HepG2 (cell line): Measurements from ENCODE around the gene RIMKLB. TPM values are rescaled to one million over a fixed set of nuclear protein-coding genes. Genes with fewer than 3 reads are reported as not detected.
"Not testable (repeated sequence)": the region's sequence is repeated elsewhere in the genome, so short reads cannot be mapped to it uniquely, and the experiment has no call there.

ENCODE experiments used
- ATAC-seq: fragments of 200-7000 bp; cut with Tn5 transposase; 3 replicates; pipeline ENCODE4 v1.9.1; 2020; ENCODE audit warnings: mild to moderate bottlenecking, moderate library complexity
- BruUV-seq: library from RNA; stranded (reverse); fragments of 400-500 nt; replicated peaks from 2 replicates; lab custom pipeline; 2021; lab: Mats Ljungman, UMichigan
- CTCF ChIA-PET: fragments of 300-600 bp; formaldehyde crosslinking; extraction: SDS; loops from one replicate; lab custom pipeline; 2021; ENCODE audit warnings: low total read pairs, inconsistent platforms, low intra/inter-chr PET ratio; lab: Yijun Ruan, JAX
- POLR2A ChIA-PET: fragments of 350-600 bp; sonication (Branson Sonifier 250); formaldehyde crosslinking; loops from one replicate; lab custom pipeline; 2020; ENCODE audit warnings: antibody characterized with exemption, inconsistent platforms; lab: Yijun Ruan, JAX
- DNase-seq: peaks from one replicate; pipeline ENCODE4 v3.0.0-alpha.2; 2015; ENCODE audit warnings: low spot score
- FAIRE-seq: peaks from 3 replicates; lab custom pipeline; 2011; peaks lifted over from hg19 to GRCh38; lab: Jason Lieb, UNC
- H2AFZ ChIP-seq: one replicate; pipeline ENCODE4 v1.6.1; 2011; ENCODE audit warnings: low read length, inconsistent platforms
- H3K27ac ChIP-seq: fragments of 300-600 bp; 3 replicates; pipeline ENCODE4 v1.8.0; 2011; ENCODE audit warnings: mixed run types, mild to moderate bottlenecking, mixed read lengths, low read length, inconsistent platforms; ENCODE audit not compliant: insufficient read depth; ENCODE audit errors: extremely low read length
- H3K27me3 ChIP-seq, 2 experiments: fragments of 200-600 bp in 1 of 2; 2 replicates in 1 of 2; 3 replicates in 1 of 2; pipeline versions ENCODE4 v1.6.0 to v1.8.0; 2011; ENCODE audit warnings: low read length in 2 of 2, mild to moderate bottlenecking in 2 of 2, moderate library complexity in 2 of 2, inconsistent platforms in 1 of 2; ENCODE audit not compliant: insufficient read depth in 2 of 2, control insufficient read depth in 1 of 2
- H3K36me3 ChIP-seq, 2 experiments: fragments of 200-600 bp in 1 of 2; replicated peaks in 1 of 2; 2 replicates in 1 of 2; 3 replicates in 1 of 2; pipeline versions ENCODE4 v1.5.1 to v1.8.0; 2011; ENCODE audit warnings: low read length in 2 of 2, inconsistent platforms in 1 of 2; ENCODE audit not compliant: insufficient read depth in 2 of 2, control insufficient read depth in 1 of 2
- H3K4me1 ChIP-seq: 2 replicates; pipeline ENCODE4 v1.5.1; 2012; ENCODE audit warnings: low read length, inconsistent platforms; ENCODE audit not compliant: insufficient read depth
- H3K4me2 ChIP-seq: 2 replicates; pipeline ENCODE4 v1.6.0; 2011; ENCODE audit warnings: low read depth, low read length, inconsistent platforms
- H3K4me3 ChIP-seq, 3 experiments: fragments of 200-600 bp in 1 of 3; sonication (generic), shearing (Covaris generic) in 1 of 3; replicated peaks in 1 of 3; 2 replicates each; pipeline ENCODE4 v1.5.1; 2011 to 2016; ENCODE audit warnings: low read length in 3 of 3, inconsistent platforms in 2 of 3, low read depth in 2 of 3, mild to moderate bottlenecking in 2 of 3, control low read depth in 1 of 3, mixed read lengths in 1 of 3; ENCODE audit not compliant: insufficient read depth in 1 of 3
- H3K79me2 ChIP-seq: one replicate; pipeline ENCODE4 v1.6.1; 2011; ENCODE audit warnings: low read length, inconsistent platforms; ENCODE audit not compliant: insufficient read depth
- H3K9ac ChIP-seq: 2 replicates; pipeline ENCODE4 v1.6.0; 2011; ENCODE audit warnings: mild to moderate bottlenecking, low read depth, low read length, inconsistent platforms; ENCODE audit not compliant: insufficient read depth
- H3K9me3 ChIP-seq: 2 replicates; pipeline ENCODE4 v1.5.1; 2012; ENCODE audit warnings: mild to moderate bottlenecking, low read length
- H4K20me1 ChIP-seq: 2 replicates; pipeline ENCODE4 v1.6.0; 2011; ENCODE audit warnings: inconsistent platforms, mild to moderate bottlenecking, low read length, moderate library complexity; ENCODE audit not compliant: insufficient read depth
- DNMT1 ChIP-seq: sonication (generic); formaldehyde crosslinking; IDR thresholded peaks from 2 replicates; pipeline ENCODE4 v1.5.1; 2020; ENCODE audit warnings: mild to moderate bottlenecking, missing genetic modification reagents
- HMGA1 ChIP-seq: sonication (generic); formaldehyde crosslinking; conservative IDR thresholded peaks from 2 replicates; pipeline ENCODE4 v1.4.0; 2020; ENCODE audit warnings: missing genetic modification reagents
- RBM22 ChIP-seq: fragments of 200-400 bp; formaldehyde crosslinking; optimal IDR thresholded peaks from 2 replicates; pipeline ENCODE3; 2017; ENCODE audit warnings: mild to moderate bottlenecking, low read length, moderate library complexity
- ZNF572 ChIP-seq: sonication (generic); formaldehyde crosslinking; IDR thresholded peaks from 2 replicates; pipeline ENCODE4 v1.5.1; 2020; ENCODE audit warnings: mild to moderate bottlenecking, missing genetic modification reagents
- ZNF678 ChIP-seq: sonication (generic); formaldehyde crosslinking; IDR thresholded peaks from 2 replicates; pipeline ENCODE4 v1.4.0; 2020; ENCODE audit warnings: mild to moderate bottlenecking, missing genetic modification reagents
- WGBS: methylation state at CpG from one replicate; pipeline ENCODE4 v1.1.6; 2017; ENCODE audit warnings: low lambda C conversion rate; 5-methylcytosine and 5-hydroxymethylcytosine counted together
- in situ Hi-C: cut with HindIII; loops from 2 replicates; pipeline ENCODE4 v1.10.0; 2017; ENCODE audit warnings: low pct_unique_long_range_greater_than_20kb; ENCODE audit not compliant: extremely low pct_ligation_motif_present
- intact Hi-C: fragments of 100-400 bp; cut with micrococcal nuclease; formaldehyde crosslinking; loops from one replicate; pipeline ENCODE4 v1.10.0; 2022; ENCODE audit not compliant: unreplicated experiment
- polyA plus RNA-seq, 8 experiments: library from polyadenylated mRNA; depleted of rRNA in 3 of 8; stranded (reverse) in 7 of 8; unstranded in 1 of 8; fragments of >200 nt; fragmentation: Illumina TruSeq in 4 of 8; extraction: Trizol in 4 of 8; gene quantifications; 2 replicates each; pipeline versions ENCODE4 v1.2.1 to v1.2.3, GENCODE V29; 2011 to 2016; ENCODE audit warnings: low read depth in 4 of 8, missing spikeins in 1 of 8, mixed read lengths in 1 of 8; ENCODE audit not compliant: insufficient read depth in 1 of 8
- total RNA-seq, 5 experiments: library from RNA; depleted of rRNA; stranded (reverse); fragments of >200 nt; fragmentation: Illumina TruSeq; extraction: Trizol; gene quantifications; 2 replicates each; pipeline ENCODE4 v1.2.3, GENCODE V29; 2016; ENCODE audit warnings: low read depth in 1 of 5

RIMKLB gene
- total and polyA plus RNA-seq, 2 of the 13 experiments (the other 11 are each of a cell fraction or from before 2014, with no cell fraction given): 0.33 to 0.40 TPM

DNA sequence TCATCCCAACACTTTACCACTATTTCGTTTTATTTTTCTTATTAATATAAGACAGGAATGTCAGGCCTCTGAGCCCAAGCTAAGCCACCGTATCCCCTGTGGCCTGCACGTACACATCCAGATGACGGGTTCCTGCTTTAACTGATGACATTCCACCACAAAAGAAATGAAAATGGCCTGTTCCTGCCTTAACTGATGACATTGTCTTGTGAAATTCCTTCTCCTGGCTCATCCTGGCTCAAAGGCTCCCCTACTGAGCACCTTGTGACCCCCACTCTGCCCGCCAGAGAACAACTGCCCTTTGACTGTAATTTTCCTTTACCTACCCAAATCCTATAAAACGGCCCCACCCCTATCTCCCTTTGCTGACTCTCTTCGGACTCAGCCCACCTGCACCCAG is 112.3 kb downstream of the RIMKLB start:
- H3K4me2 ChIP-seq, POLR2A ChIA-PET, H3K27me3 ChIP-seq, CTCF ChIA-PET, H3K9ac ChIP-seq, DNase-seq, in situ Hi-C loops, intact Hi-C loops, H3K4me1 ChIP-seq, H3K4me3 ChIP-seq, FAIRE-seq, H3K36me3 ChIP-seq, H2AFZ ChIP-seq, H3K9me3 ChIP-seq, H3K79me2 ChIP-seq, H3K27ac ChIP-seq, ATAC-seq, BruUV-seq, H4K20me1 ChIP-seq: not testable (repeated sequence)
- 28% methylated on average over 7 of the region's 7 CpGs for WGBS

DNA sequence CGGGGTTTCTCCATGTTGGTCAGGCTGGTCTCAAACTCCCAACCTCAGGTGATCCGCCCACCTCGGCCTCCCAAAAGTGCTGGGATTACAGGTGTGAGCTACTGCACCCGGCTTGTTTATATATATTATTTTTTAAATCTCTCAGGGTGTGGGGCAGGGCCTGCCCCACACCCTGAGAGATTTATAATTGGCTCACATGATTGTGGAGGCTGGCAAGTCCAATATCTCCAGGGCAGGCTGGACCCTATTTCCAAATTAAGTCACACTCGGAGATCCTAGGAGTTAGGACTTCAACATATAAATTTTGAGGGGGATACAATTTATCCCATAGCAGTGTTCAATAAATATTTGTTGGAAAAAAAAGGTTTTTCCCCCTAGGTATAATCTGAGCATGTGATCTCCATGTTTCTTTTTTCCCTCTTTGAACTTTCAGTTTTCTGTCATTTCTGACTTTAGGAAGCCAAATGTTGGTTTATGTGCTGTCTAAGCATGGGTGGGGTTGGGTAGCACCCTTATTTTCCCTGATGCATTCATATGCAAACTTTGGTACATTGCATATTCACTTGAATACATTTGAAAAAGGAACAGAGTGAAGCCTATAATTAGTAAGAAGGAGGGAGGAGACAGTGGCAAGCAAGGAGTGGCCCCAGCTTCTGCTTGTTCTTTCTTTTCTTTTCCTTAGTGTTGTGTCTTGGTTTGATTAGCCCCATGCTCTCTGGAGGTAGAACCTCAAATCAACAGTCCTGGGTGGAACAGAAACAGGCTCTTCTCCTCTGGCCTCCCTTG is 116.0 kb downstream of the RIMKLB start:
- in situ Hi-C loops: no loop called here
- ChIA-PET POLR2A (no interaction called here), CTCF (no interaction called here)
- Histone ChIP-seq H3K4me1 (no peaks in the 10 kb centered on the region), H3K4me3 (no peak overlapping the region), H3K4me2 (no peak overlapping the region), H3K9me3 (no peaks in the 10 kb centered on the region), H3K9ac (no peak overlapping the region), H3K79me2 (no peaks in the 10 kb centered on the region), H3K27me3 (peaks cover 0 to 1% of the 10 kb centered on the region in 2 experiments; a peak in 2 of 5 replicates), H2AFZ (no peak overlapping the region), H3K36me3 (no peaks in the 10 kb centered on the region), H4K20me1 (no peaks in the 10 kb centered on the region), H3K27ac (no peak overlapping the region)
- TF ChIP-seq ZNF572 (CRISPR knock-in tag) (no peak), DNMT1 (CRISPR knock-in tag) (no peak), ZNF678 (CRISPR knock-in tag) (no peak), RBM22 (no peak), HMGA1 (no peak)
- WGBS: 4% methylated on average over 5 of the region's 5 CpGs
- no TSS peak for BruUV-seq
- intact Hi-C loops: no loop called here
- no peak for ATAC-seq
- FAIRE-seq: no peak
- DNase-seq: no peak
